Choroid plexus epithelial cell (primary cell): ENCODE results near the gene HECTD2.
A peak's percentile ranks its signal among the peaks of the same experiment; 100 is the strongest.

ENCODE experiments used
- DNase-seq: peaks from one replicate; pipeline ENCODE4 v3.0.0-alpha.2; 2010; ENCODE audit warnings: low read depth
- H3K4me3 ChIP-seq: 2 replicates; pipeline ENCODE4 v1.5.1; 2011; ENCODE audit warnings: low read depth, mild to moderate bottlenecking, control low read depth, low read length, moderate library complexity
- TF ChIP-seq, protein P1 (sequence below): conservative IDR thresholded peaks from 2 replicates; pipeline ENCODE4 v1.5.1; 2011; ENCODE audit warnings: low read depth, mild to moderate bottlenecking, control low read depth, inconsistent platforms, low read length, moderate library complexity

HECTD2 gene

DNA sequence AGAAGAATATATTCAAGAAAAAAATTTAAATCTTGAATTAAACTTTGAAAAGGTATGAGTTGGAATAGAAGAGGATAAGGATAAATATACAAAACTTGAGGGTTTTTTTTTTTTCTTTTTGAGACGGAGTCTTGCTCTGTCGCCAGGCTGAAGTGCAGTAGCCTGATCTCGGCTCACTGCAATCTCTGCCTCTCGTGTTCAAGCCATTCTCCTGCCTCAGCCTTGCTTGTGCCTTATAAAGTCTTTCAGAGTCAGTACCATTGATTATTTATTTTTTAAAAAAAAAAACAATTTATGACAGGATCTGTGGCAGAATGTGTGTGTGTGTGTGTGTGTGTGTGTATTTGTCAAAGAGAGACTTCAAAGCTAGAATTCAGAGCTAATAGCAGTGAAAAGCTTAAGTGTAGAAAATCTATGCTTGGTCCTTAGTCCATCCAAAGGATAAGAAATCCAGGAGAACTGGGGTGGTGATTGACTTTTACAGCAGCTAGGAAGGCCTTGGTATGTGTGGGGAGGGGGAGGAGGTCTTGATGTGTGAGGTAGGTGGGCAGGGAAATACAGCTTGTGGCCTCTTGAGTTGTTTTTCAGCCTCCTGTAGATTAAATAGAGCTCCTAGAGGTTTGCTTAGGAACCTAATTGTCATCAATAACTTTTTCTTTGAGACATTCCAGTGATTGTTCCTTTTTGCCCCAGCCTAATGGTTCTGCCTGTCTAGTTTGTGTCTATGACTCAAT, 2.4 kb downstream of the HECTD2 start:
- no peak overlapping the region for H3K4me3 ChIP-seq
- TF ChIP-seq, protein P1, sequence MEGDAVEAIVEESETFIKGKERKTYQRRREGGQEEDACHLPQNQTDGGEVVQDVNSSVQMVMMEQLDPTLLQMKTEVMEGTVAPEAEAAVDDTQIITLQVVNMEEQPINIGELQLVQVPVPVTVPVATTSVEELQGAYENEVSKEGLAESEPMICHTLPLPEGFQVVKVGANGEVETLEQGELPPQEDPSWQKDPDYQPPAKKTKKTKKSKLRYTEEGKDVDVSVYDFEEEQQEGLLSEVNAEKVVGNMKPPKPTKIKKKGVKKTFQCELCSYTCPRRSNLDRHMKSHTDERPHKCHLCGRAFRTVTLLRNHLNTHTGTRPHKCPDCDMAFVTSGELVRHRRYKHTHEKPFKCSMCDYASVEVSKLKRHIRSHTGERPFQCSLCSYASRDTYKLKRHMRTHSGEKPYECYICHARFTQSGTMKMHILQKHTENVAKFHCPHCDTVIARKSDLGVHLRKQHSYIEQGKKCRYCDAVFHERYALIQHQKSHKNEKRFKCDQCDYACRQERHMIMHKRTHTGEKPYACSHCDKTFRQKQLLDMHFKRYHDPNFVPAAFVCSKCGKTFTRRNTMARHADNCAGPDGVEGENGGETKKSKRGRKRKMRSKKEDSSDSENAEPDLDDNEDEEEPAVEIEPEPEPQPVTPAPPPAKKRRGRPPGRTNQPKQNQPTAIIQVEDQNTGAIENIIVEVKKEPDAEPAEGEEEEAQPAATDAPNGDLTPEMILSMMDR: no peak
- DNase-seq: no peak

DNA sequence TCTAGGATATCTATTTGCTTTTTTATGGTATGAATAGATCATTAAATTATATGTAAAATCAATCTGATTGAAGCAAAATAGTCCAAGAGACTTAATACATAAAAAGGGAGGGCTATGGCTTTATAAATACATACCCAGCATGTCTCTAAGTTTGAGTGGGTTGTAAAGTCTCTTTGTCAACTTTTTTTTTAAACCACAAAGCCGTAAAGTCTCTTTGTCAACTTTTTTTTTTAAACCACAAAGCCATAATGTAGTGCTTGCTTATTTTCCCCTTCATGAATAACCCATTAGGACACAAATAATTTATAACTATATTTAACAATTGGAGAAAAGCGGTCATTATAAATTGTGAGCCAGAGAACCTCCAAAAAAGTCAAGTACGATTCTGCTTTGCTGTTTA, 5.7 kb downstream of the HECTD2 start:
- no peak overlapping the region for H3K4me3 ChIP-seq
- peak; percentile 31 for DNase-seq
- TF ChIP-seq, protein P1: no peak

DNA sequence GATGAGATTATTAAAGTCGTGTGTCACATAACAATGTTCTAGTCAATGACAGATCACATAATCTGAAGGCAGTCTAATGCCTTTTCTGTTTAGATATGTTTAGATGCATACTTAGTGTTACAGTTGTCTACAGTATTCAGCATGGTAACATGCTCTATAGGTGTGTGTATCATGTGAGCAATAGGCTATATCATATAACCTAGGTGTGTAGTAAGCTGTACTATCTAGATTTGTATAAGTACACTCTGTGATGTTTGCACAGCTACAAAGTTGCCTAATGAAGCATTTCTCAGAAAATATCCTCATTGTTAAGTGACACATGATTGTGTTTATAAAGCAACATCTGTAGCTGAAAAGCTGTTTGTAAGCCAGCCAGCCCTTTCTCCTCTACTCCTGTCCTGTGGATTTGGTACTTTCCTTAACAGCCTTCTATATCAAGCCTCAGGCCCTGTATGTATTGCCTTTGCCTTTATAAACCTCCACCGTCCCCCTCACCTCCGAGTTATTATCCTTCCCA, 6.3 kb downstream of the HECTD2 start:
- TF ChIP-seq, protein P1: no peak
- H3K4me3 ChIP-seq: no peak overlapping the region
- no peak for DNase-seq

DNA sequence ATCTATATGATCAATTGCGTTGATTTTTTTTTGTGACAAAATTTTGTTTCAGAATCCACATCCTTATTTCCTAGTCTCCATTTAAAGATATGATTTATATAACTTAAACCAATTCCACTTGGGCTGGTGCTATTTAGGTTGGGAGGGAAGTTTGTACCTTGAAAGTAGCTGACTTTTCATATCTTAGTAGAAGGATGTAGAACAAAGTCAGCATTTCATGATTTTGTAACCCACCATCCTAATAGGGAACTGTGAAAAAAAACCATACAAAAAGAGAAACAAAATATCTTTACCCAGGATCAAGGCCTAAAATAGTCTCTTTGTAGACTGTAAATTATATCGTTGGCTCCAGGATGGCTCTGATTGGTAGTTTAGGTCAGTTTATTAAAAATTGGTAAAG, 8.3 kb downstream of the HECTD2 start:
- TF ChIP-seq, protein P1: no peak
- no peak overlapping the region for H3K4me3 ChIP-seq
- no peak for DNase-seq

GRCh38 chr10:91420868-91421267, 10.7 kb downstream of the HECTD2 start:
- DNase-seq: peak; percentile 45
- TF ChIP-seq, protein P1: no peak
- peak overlapping the region; percentile 5 for H3K4me3 ChIP-seq

DNA sequence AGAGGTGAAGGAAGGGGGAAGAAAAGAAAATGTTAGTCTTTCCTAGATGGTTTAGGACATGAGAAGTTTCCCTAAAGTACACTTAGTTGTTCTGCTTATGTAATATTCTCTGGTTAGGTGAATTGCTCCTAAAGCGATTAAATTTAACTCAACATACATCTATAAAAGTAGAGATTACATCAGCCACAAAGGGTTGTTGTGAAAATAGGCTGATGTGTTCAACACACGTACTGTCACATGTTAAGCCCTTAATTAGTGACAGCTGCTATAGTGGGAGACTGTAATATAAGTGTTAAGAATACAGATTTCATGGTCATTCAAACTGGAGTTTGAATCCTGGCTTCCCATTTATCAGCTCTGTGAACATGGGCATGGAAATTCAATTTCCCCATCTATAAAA, 12.8 kb downstream of the HECTD2 start:
- no peak for DNase-seq
- TF ChIP-seq, protein P1: no peak
- no peak overlapping the region for H3K4me3 ChIP-seq

DNA sequence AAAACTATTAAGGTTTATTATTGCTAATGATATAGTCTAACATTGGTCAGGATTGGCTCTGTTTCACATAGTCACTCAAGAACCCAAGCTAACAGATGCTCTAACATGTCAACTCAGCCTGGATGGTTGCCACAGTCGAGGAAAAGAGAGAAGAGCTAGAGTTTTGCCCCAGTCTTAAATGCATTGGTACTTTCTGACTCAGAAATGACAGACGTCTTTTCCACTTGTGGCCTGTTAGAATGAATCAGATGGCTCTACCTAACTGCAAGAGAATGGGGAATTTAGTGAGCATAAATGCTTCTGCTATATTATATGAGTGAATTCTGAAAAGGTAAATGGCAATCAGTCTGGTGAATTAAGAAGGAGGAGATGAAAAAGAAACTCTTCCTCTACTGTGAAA, 13.9 kb downstream of the HECTD2 start:
- TF ChIP-seq, protein P1: no peak
- H3K4me3 ChIP-seq: no peak overlapping the region
- DNase-seq: no peak
